NT2/D1 (cell line): ENCODE data around the gene GOLGA5.

ENCODE experiments used
- DNase-seq: peaks from one replicate; pipeline ENCODE4 v3.0.0-alpha.2; 2011; ENCODE audit warnings: low read depth, low spot score
- H3K27me3 ChIP-seq: 2 replicates; pipeline ENCODE4 v1.6.0; 2011; ENCODE audit warnings: mild to moderate bottlenecking; ENCODE audit not compliant: insufficient read length, insufficient read depth
- H3K36me3 ChIP-seq: 2 replicates; pipeline ENCODE4 v1.6.1; 2011; ENCODE audit warnings: mild to moderate bottlenecking, low read length, mixed read lengths; ENCODE audit not compliant: insufficient read depth, insufficient read length
- H3K4me1 ChIP-seq: 2 replicates; pipeline ENCODE4 v1.5.1; 2011; ENCODE audit not compliant: insufficient read depth, insufficient read length
- H3K4me3 ChIP-seq: 2 replicates; pipeline ENCODE4 v1.5.1; 2011; ENCODE audit warnings: low read depth; ENCODE audit not compliant: insufficient read length
- H3K9ac ChIP-seq: 2 replicates; pipeline ENCODE4 v1.6.0; 2011; ENCODE audit warnings: low read depth; ENCODE audit not compliant: insufficient read length
- H3K9me3 ChIP-seq: 2 replicates; pipeline ENCODE4 v1.5.1; 2011; ENCODE audit warnings: mild to moderate bottlenecking, low read length; ENCODE audit not compliant: insufficient read depth
- SUZ12 ChIP-seq: IDR thresholded peaks from 2 replicates; pipeline ENCODE4 v1.6.1; 2011; ENCODE audit not compliant: insufficient read length, insufficient read depth; ENCODE audit errors: extremely low read depth
- YY1 ChIP-seq: IDR thresholded peaks from 2 replicates; pipeline ENCODE4 v1.6.1; 2011; ENCODE audit not compliant: insufficient read length, insufficient read depth
- ZNF274 ChIP-seq: IDR thresholded peaks from 2 replicates; pipeline ENCODE4 v1.6.1; 2011; ENCODE audit warnings: mild to moderate bottlenecking, low read depth, low read length

GOLGA5 gene

GRCh38 chr14:92797935-92798653 lies 4.0 kb downstream of the GOLGA5 start:
- no peak for TF ChIP-seq ZNF274
- no peak for TF ChIP-seq SUZ12
- TF ChIP-seq YY1 = no peak

GRCh38 chr14:92798811-92799210 lies 4.7 kb downstream of the GOLGA5 start:
- peaks cover 24% of the 10 kb centered on the region for H3K36me3 ChIP-seq
- no peak for DNase-seq
- no peak overlapping the region for H3K9ac ChIP-seq
- no peaks in the 10 kb centered on the region for H3K4me1 ChIP-seq
- H3K9me3 ChIP-seq = no peaks in the 10 kb centered on the region
- no peaks in the 10 kb centered on the region for H3K27me3 ChIP-seq
- no peak overlapping the region for H3K4me3 ChIP-seq
- TF ChIP-seq SUZ12 = no peak
- no peak for TF ChIP-seq YY1
- TF ChIP-seq ZNF274 = no peak

More at GRCh38 chr14:92797935-92798653, 4.0 kb downstream of the GOLGA5 start:
- Histone ChIP-seq H3K9me3 (no peaks in the 10 kb centered on the region), H3K36me3 (peaks cover 24% of the 10 kb centered on the region), H3K4me3 (no peak overlapping the region), H3K9ac (no peak overlapping the region), H3K4me1 (no peaks in the 10 kb centered on the region), H3K27me3 (no peaks in the 10 kb centered on the region)
- DNase-seq = no peak

DNA sequence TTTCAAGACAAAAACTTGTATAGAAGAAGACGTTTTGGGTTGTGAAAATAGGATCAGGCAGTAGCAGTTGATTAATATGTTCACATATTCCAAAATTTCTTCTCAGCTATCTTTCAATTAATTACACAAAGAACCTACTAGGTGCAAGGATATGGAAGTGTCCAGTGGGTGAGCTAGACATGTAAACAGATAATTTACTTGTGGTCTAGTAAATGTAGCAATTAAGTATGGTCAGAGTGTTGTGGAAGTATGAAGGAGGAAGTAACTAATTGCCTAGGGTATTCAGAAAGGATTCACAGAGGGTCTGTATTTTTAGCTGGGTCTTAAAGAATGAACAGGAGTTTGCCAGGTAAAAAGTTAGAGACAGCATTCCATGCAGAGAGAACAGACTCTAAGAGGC lies 5.9 kb downstream of the GOLGA5 start:
- H3K36me3 ChIP-seq = peaks cover 24% of the 10 kb centered on the region
- DNase-seq = no peak

GRCh38 chr14:92800525-92800924 lies 6.4 kb downstream of the GOLGA5 start:
- DNase-seq = no peak
- H3K9me3 ChIP-seq = no peaks in the 10 kb centered on the region
- no peak overlapping the region for H3K4me3 ChIP-seq
- no peaks in the 10 kb centered on the region for H3K27me3 ChIP-seq
- peaks cover 24% of the 10 kb centered on the region for H3K36me3 ChIP-seq
- no peak overlapping the region for H3K9ac ChIP-seq
- TF ChIP-seq YY1 (no peak), ZNF274 (no peak), SUZ12 (no peak)
- H3K4me1 ChIP-seq = no peaks in the 10 kb centered on the region

More for the DNA sequence above, 5.9 kb downstream of the GOLGA5 start:
- TF ChIP-seq ZNF274 (no peak), YY1 (no peak), SUZ12 (no peak)
- Histone ChIP-seq H3K4me1 (no peaks in the 10 kb centered on the region), H3K4me3 (no peak overlapping the region), H3K9ac (no peak overlapping the region), H3K9me3 (no peaks in the 10 kb centered on the region), H3K27me3 (no peaks in the 10 kb centered on the region)

DNA sequence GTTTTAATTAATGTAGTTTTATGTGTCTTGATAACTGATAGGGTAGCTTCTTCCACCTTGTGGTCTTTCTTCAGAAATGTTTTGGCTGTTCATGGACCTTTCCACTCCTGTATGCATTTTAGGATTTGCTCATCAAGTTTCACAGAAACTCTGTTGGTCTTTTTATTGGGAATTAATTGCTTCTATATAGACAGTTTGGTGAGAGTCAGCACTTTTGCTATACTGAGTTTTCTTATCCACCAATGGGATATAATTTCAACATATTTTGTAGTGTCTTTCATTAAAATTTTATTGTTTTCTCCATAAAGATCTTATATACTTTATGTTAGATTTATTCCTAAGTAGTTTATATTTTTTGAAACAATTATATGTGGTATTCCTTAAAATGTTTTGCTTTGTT lies 7.8 kb downstream of the GOLGA5 start:
- TF ChIP-seq SUZ12 (no peak), ZNF274 (no peak), YY1 (no peak)
- Histone ChIP-seq H3K9ac (no peak overlapping the region), H3K4me3 (no peak overlapping the region)

GRCh38 chr14:92802678-92803077 lies 8.6 kb downstream of the GOLGA5 start:
- Histone ChIP-seq H3K36me3 (peaks cover 28% of the 10 kb centered on the region), H3K9me3 (no peaks in the 10 kb centered on the region), H3K27me3 (no peaks in the 10 kb centered on the region), H3K4me1 (no peaks in the 10 kb centered on the region), H3K9ac (no peak overlapping the region), H3K4me3 (no peak overlapping the region)
- no peak for TF ChIP-seq ZNF274
- TF ChIP-seq YY1 = no peak
- no peak for TF ChIP-seq SUZ12
- no peak for DNase-seq

More for the DNA sequence above, 7.8 kb downstream of the GOLGA5 start:
- no peaks in the 10 kb centered on the region for H3K9me3 ChIP-seq
- DNase-seq = no peak
- peaks cover 29% of the 10 kb centered on the region for H3K36me3 ChIP-seq
- H3K4me1 ChIP-seq = no peaks in the 10 kb centered on the region
- H3K27me3 ChIP-seq = no peaks in the 10 kb centered on the region

GRCh38 chr14:92813201-92813600 lies 19.1 kb downstream of the GOLGA5 start:
- no peaks in the 10 kb centered on the region for H3K9me3 ChIP-seq
- H3K4me1 ChIP-seq = no peaks in the 10 kb centered on the region
- H3K9ac ChIP-seq = no peak overlapping the region
- TF ChIP-seq ZNF274 = no peak
- no peak for TF ChIP-seq YY1
- no peak for TF ChIP-seq SUZ12
- H3K36me3 ChIP-seq = peaks cover 83% of the 10 kb centered on the region
- no peak overlapping the region for H3K4me3 ChIP-seq
- DNase-seq = no peak
- no peaks in the 10 kb centered on the region for H3K27me3 ChIP-seq
